WTC11 (cell line): Measurements from ENCODE around the gene SPOCK1. TPM values are rescaled to one million over a fixed set of nuclear protein-coding genes. Genes with fewer than 3 reads are reported as not detected.

Experiments used
- ATAC-seq: fragments of 200-7000 bp; cut with Tn5 transposase; 2 replicates; pipeline ENCODE4 v1.10.0; 2021; ENCODE audit warnings: mild to moderate bottlenecking, moderate library complexity
- CTCF ChIA-PET: fragments of 300-600 bp; sonication (Branson Sonifier 250); formaldehyde crosslinking; loops from one replicate; lab custom pipeline; 2021; ENCODE audit warnings: antibody characterized with exemption; lab: Charles Lee
- POLR2A ChIA-PET: fragments of 350-600 bp; sonication (Branson Sonifier 250); formaldehyde crosslinking; loops from one replicate; lab custom pipeline; 2021; ENCODE audit warnings: antibody characterized with exemption; lab: Charles Lee
- DNase-seq: peaks from one replicate; pipeline ENCODE4 v3.0.0; 2021; ENCODE audit warnings: low spot score
- H3K27ac Mint-ChIP-seq: 2 replicates; pipeline ENCODE4 v1.8.0; 2021; ENCODE audit warnings: mixed read lengths
- H3K27me3 Mint-ChIP-seq: 2 replicates; pipeline ENCODE4 v1.8.0; 2021; ENCODE audit warnings: low read depth, mild to moderate bottlenecking, moderate library complexity, mixed read lengths
- H3K36me3 Mint-ChIP-seq: 2 replicates; pipeline ENCODE4 v1.8.0; 2021; ENCODE audit warnings: mixed read lengths
- H3K4me1 Mint-ChIP-seq: 2 replicates; pipeline ENCODE4 v1.8.0; 2022; ENCODE audit warnings: mixed read lengths
- H3K4me3 Mint-ChIP-seq: 2 replicates; pipeline ENCODE4 v1.8.0; 2021; ENCODE audit warnings: mild to moderate bottlenecking, moderate library complexity, mixed read lengths
- H3K9me3 Mint-ChIP-seq: 2 replicates; pipeline ENCODE4 v1.8.0; 2021; ENCODE audit warnings: mixed read lengths
- E2F5 ChIP-seq: sonication (generic); formaldehyde crosslinking; IDR thresholded peaks from 2 replicates; pipeline ENCODE4 v1.8.1; 2022; ENCODE audit warnings: mild to moderate bottlenecking, moderate library complexity, missing genetic modification reagents
- ELF4 ChIP-seq: sonication (generic); formaldehyde crosslinking; IDR thresholded peaks from 2 replicates; pipeline ENCODE4 v1.8.1; 2022; ENCODE audit warnings: low read depth, mild to moderate bottlenecking, moderate library complexity, missing genetic modification reagents
- FOXK1 ChIP-seq: sonication (generic); formaldehyde crosslinking; IDR thresholded peaks from 2 replicates; pipeline ENCODE4 v1.8.0; 2022; ENCODE audit warnings: mild to moderate bottlenecking, moderate library complexity, missing genetic modification reagents
- FOXP1 ChIP-seq: sonication (generic); formaldehyde crosslinking; IDR thresholded peaks from 2 replicates; pipeline ENCODE4 v1.8.0; 2022; ENCODE audit warnings: missing genetic modification reagents, mild to moderate bottlenecking, moderate library complexity, borderline replicate concordance
- GRHL2 ChIP-seq: fragments of 250-450 bp; sonication (Bioruptor Pico); IDR thresholded peaks from 2 replicates; pipeline ENCODE4 v1.8.0; 2022; ENCODE audit warnings: mild to moderate bottlenecking, moderate library complexity; ENCODE audit not compliant: insufficient replicate concordance, severe bottlenecking
- RELA ChIP-seq: sonication (generic); formaldehyde crosslinking; IDR thresholded peaks from 2 replicates; pipeline ENCODE4 v1.8.1; 2022; ENCODE audit warnings: missing genetic modification reagents, mild to moderate bottlenecking, borderline replicate concordance
- RORB ChIP-seq: fragments of 250-450 bp; sonication (Bioruptor Pico); IDR thresholded peaks from 2 replicates; pipeline ENCODE4 v1.9.0; 2021; ENCODE audit warnings: mild to moderate bottlenecking
- SMAD4 ChIP-seq: sonication (generic); formaldehyde crosslinking; IDR thresholded peaks from 2 replicates; pipeline ENCODE4 v1.8.0; 2022; ENCODE audit warnings: mild to moderate bottlenecking, missing genetic modification reagents
- SOX15 ChIP-seq: fragments of 250-450 bp; sonication (Bioruptor Pico); IDR thresholded peaks from 2 replicates; pipeline ENCODE4 v1.9.0; 2021; ENCODE audit warnings: mild to moderate bottlenecking
- STAT6 ChIP-seq: sonication (generic); formaldehyde crosslinking; conservative IDR thresholded peaks from 2 replicates; pipeline ENCODE4 v1.8.1; 2023; ENCODE audit warnings: mild to moderate bottlenecking, low read depth, missing genetic modification reagents, moderate library complexity
- TCF7 ChIP-seq: sonication (generic); formaldehyde crosslinking; IDR thresholded peaks from 2 replicates; pipeline ENCODE4 v1.8.0; 2022; ENCODE audit warnings: mild to moderate bottlenecking, low read depth, missing genetic modification reagents, moderate library complexity
- TEAD4 ChIP-seq: sonication (generic); formaldehyde crosslinking; IDR thresholded peaks from 2 replicates; pipeline ENCODE4 v1.8.0; 2022; ENCODE audit warnings: mild to moderate bottlenecking, missing genetic modification reagents
- ZNF532 ChIP-seq: fragments of 250-450 bp; sonication (Bioruptor Pico); IDR thresholded peaks from 2 replicates; pipeline ENCODE4 v1.9.0; 2021; ENCODE audit warnings: mild to moderate bottlenecking, borderline replicate concordance
- ZSCAN18 ChIP-seq: fragments of 250-450 bp; sonication (Bioruptor Pico); IDR thresholded peaks from 2 replicates; pipeline ENCODE4 v2.1.2; 2022; ENCODE audit warnings: mild to moderate bottlenecking, moderate library complexity
- total RNA-seq: library from RNA; stranded (reverse); gene quantifications from 3 replicates; pipeline ENCODE4 v1.2.3, GENCODE V29; 2021
- TF ChIP-seq, protein P1 (sequence below): sonication (generic); formaldehyde crosslinking; IDR thresholded peaks from 2 replicates; pipeline ENCODE4 v1.8.1; 2023; ENCODE audit warnings: mild to moderate bottlenecking, missing genetic modification reagents, moderate library complexity

SPOCK1 gene
- total RNA-seq, 1 experiment from 2014 or later = 15.2 TPM

DNA sequence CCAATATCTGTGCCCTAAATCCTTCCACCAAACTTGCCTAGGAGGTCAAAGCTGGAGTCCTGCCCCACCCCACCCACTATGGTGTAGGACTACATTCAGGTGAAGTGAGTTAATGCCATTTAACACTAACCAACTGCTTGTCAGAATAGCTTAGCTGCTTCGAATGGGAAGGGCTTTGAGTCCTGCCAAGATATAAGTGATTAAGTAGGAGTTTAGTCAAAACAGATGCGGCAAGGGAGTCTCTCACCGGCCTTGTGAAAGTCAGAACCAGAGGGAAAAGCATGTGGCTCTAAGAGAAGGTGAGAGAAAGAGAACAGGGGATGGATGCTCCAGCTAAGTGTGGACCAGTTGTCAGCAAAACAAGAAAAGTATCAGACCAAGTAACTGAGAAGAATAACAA, 132.6 kb downstream of the SPOCK1 start:
- no peaks in the 10 kb centered on the region for H3K9me3 Mint-ChIP-seq
- ChIA-PET CTCF (interaction anchor here (3.2 kb wide), 1 partner anchor 22 kb away, joined by 15 read pairs; no protein-coding TSS in a partner anchor), POLR2A (no interaction called here)
- TF ChIP-seq ZSCAN18 (no peak), TEAD4 (CRISPR knock-in tag) (no peak), FOXK1 (no peak), ZNF532 (CRISPR knock-in tag) (no peak), SOX15 (CRISPR knock-in tag) (no peak), TCF7 (CRISPR knock-in tag) (no peak), RELA (CRISPR knock-in tag) (no peak), FOXP1 (CRISPR knock-in tag) (no peak), E2F5 (CRISPR knock-in tag) (no peak), ELF4 (CRISPR knock-in tag) (no peak), STAT6 (CRISPR knock-in tag) (no peak), GRHL2 (no peak), RORB (CRISPR knock-in tag) (no peak), SMAD4 (CRISPR knock-in tag) (no peak)
- TF ChIP-seq, protein P1, sequence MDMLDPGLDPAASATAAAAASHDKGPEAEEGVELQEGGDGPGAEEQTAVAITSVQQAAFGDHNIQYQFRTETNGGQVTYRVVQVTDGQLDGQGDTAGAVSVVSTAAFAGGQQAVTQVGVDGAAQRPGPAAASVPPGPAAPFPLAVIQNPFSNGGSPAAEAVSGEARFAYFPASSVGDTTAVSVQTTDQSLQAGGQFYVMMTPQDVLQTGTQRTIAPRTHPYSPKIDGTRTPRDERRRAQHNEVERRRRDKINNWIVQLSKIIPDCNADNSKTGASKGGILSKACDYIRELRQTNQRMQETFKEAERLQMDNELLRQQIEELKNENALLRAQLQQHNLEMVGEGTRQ (CRISPR knock-in tag) = no peak
- DNase-seq (no peak), ATAC-seq (no peak)
- H3K4me3 Mint-ChIP-seq = no peak overlapping the region
- no peaks in the 10 kb centered on the region for H3K4me1 Mint-ChIP-seq
- H3K36me3 Mint-ChIP-seq = no peaks in the 10 kb centered on the region
- no peak overlapping the region for H3K27ac Mint-ChIP-seq
- no peaks in the 10 kb centered on the region; the same call in 1 of the 2 replicates for H3K27me3 Mint-ChIP-seq
